ENCODE results near the gene CSNK2B. TPM values are rescaled to one million over a fixed set of nuclear protein-coding genes. Genes with fewer than 3 reads are reported as not detected.

CSNK2B gene
- polyA plus RNA-seq (2013, experiment 1 of 4), result 225 TPM
- 213 TPM for polyA plus RNA-seq (2013, experiment 2 of 4)
- 176 TPM for polyA plus RNA-seq (2013, experiment 3 of 4)
- 197 TPM for polyA plus RNA-seq (2013, experiment 4 of 4)

GRCh38 chr6:31665501-31666336 is at the start of gene CSNK2B:
TSS of gene CSNK2B (plus strand) at chr6:31666080. CDS start at chr6:31666832, 752 bp downstream.
- no peaks in the 10 kb centered on the region for H3K9me3 ChIP-seq (ENCODE audit: control insufficient read depth, low read length)
- H3K27ac ChIP-seq (ENCODE audit: insufficient read depth, low read depth, low read length, poor library complexity, severe bottlenecking), result peak within 1 kb of the TSS; percentile 94
- WGBS, 2 experiments, result 0% methylated on average over 63 of the region's 63 CpGs
- H3K36me3 ChIP-seq (ENCODE audit: control insufficient read depth, insufficient read depth, low read length), result peaks cover 32% of the 10 kb centered on the region
- H3K27me3 ChIP-seq (ENCODE audit: control insufficient read depth, insufficient read depth, low read length, poor library complexity, severe bottlenecking), result no peaks in the 10 kb centered on the region
- H3K4me3 ChIP-seq (ENCODE audit: insufficient read depth, low read depth, low read length), result peak within 1 kb of the TSS; percentile 74
- H3K4me1 ChIP-seq (ENCODE audit: control insufficient read depth, insufficient read depth, low read length), result peaks cover 16% of the 10 kb centered on the region

GRCh38 chr6:31617010-31617409 is 48.9 kb upstream of the CSNK2B start:
- no peak overlapping the region for H3K4me3 ChIP-seq (ENCODE audit: insufficient read depth, low read depth, low read length)
- no peak overlapping the region for H3K27ac ChIP-seq (ENCODE audit: insufficient read depth, low read depth, low read length, poor library complexity, severe bottlenecking)
- WGBS, 2 experiments, result 90 to 92% methylated on average over 2 of the region's 2 CpGs
- no peaks in the 10 kb centered on the region for H3K36me3 ChIP-seq (ENCODE audit: control insufficient read depth, insufficient read depth, low read length)
- H3K4me1 ChIP-seq (ENCODE audit: control insufficient read depth, insufficient read depth, low read length), result peaks cover 6% of the 10 kb centered on the region
- H3K27me3 ChIP-seq (ENCODE audit: control insufficient read depth, insufficient read depth, low read length, poor library complexity, severe bottlenecking), result no peaks in the 10 kb centered on the region
- no peaks in the 10 kb centered on the region for H3K9me3 ChIP-seq (ENCODE audit: control insufficient read depth, low read length)

GRCh38 chr6:31619805-31620585 is 45.9 kb upstream of the CSNK2B start:
- WGBS, 2 experiments, result 0 to 1% methylated on average over 50 of the region's 50 CpGs
- H3K9me3 ChIP-seq (ENCODE audit: control insufficient read depth, low read length), result no peaks in the 10 kb centered on the region
- H3K4me1 ChIP-seq (ENCODE audit: control insufficient read depth, insufficient read depth, low read length), result peaks cover 16% of the 10 kb centered on the region
- H3K4me3 ChIP-seq (ENCODE audit: insufficient read depth, low read depth, low read length), result peak overlapping the region; percentile 79
- H3K36me3 ChIP-seq (ENCODE audit: control insufficient read depth, insufficient read depth, low read length), result peaks cover 25% of the 10 kb centered on the region
- no peaks in the 10 kb centered on the region for H3K27me3 ChIP-seq (ENCODE audit: control insufficient read depth, insufficient read depth, low read length, poor library complexity, severe bottlenecking)
- H3K27ac ChIP-seq (ENCODE audit: insufficient read depth, low read depth, low read length, poor library complexity, severe bottlenecking), result peak overlapping the region; percentile 100

- 0% methylated on average over 67 of the region's 67 CpGs for WGBS, 2 experiments
- Histone ChIP-seq H3K36me3 (ENCODE audit: control insufficient read depth, insufficient read depth, low read length) (peaks cover 33% of the 10 kb centered on the region), H3K27me3 (ENCODE audit: control insufficient read depth, insufficient read depth, low read length, poor library complexity, severe bottlenecking) (no peaks in the 10 kb centered on the region), H3K4me3 (ENCODE audit: insufficient read depth, low read depth, low read length) (peak within 1 kb of the TSS; percentile 79), H3K4me1 (ENCODE audit: control insufficient read depth, insufficient read depth, low read length) (peaks cover 14% of the 10 kb centered on the region), H3K27ac (ENCODE audit: insufficient read depth, low read depth, low read length, poor library complexity, severe bottlenecking) (peak within 1 kb of the TSS; percentile 100), H3K9me3 (ENCODE audit: control insufficient read depth, low read length) (no peaks in the 10 kb centered on the region)
These were observed 45.1 kb upstream of the CSNK2B start, which contains the start of gene PRRC2A for GRCh38 chr6:31620586-31621319. TSS of gene PRRC2A (plus strand) at chr6:31620715. CDS start at chr6:31622790, 2,075 bp downstream.

- Histone ChIP-seq H3K4me3 (ENCODE audit: insufficient read depth, low read depth, low read length) (peak overlapping the region; percentile 79), H3K36me3 (ENCODE audit: control insufficient read depth, insufficient read depth, low read length) (peaks cover 39% of the 10 kb centered on the region), H3K4me1 (ENCODE audit: control insufficient read depth, insufficient read depth, low read length) (peaks cover 10% of the 10 kb centered on the region), H3K27me3 (ENCODE audit: control insufficient read depth, insufficient read depth, low read length, poor library complexity, severe bottlenecking) (no peaks in the 10 kb centered on the region), H3K9me3 (ENCODE audit: control insufficient read depth, low read length) (no peaks in the 10 kb centered on the region), H3K27ac (ENCODE audit: insufficient read depth, low read depth, low read length, poor library complexity, severe bottlenecking) (peak overlapping the region; percentile 100)
- WGBS, 2 experiments, result 6 to 7% methylated on average over 15 of the region's 15 CpGs
These were observed 44.5 kb upstream of the CSNK2B start for GRCh38 chr6:31621320-31621939.

GRCh38 chr6:31621991-31622390 is 43.9 kb upstream of the CSNK2B start:
- H3K4me3 ChIP-seq (ENCODE audit: insufficient read depth, low read depth, low read length), result peak overlapping the region; percentile 79
- no peaks in the 10 kb centered on the region for H3K9me3 ChIP-seq (ENCODE audit: control insufficient read depth, low read length)
- 39 to 44% methylated on average over 4 of the region's 4 CpGs for WGBS, 2 experiments
- H3K36me3 ChIP-seq (ENCODE audit: control insufficient read depth, insufficient read depth, low read length), result peaks cover 45% of the 10 kb centered on the region
- H3K27me3 ChIP-seq (ENCODE audit: control insufficient read depth, insufficient read depth, low read length, poor library complexity, severe bottlenecking), result no peaks in the 10 kb centered on the region
- no peak overlapping the region for H3K27ac ChIP-seq (ENCODE audit: insufficient read depth, low read depth, low read length, poor library complexity, severe bottlenecking)
- peaks cover 10% of the 10 kb centered on the region for H3K4me1 ChIP-seq (ENCODE audit: control insufficient read depth, insufficient read depth, low read length)

GRCh38 chr6:31622684-31623091 is 43.2 kb upstream of the CSNK2B start:
- H3K27me3 ChIP-seq (ENCODE audit: control insufficient read depth, insufficient read depth, low read length, poor library complexity, severe bottlenecking), result no peaks in the 10 kb centered on the region
- WGBS, 2 experiments, result 92 to 94% methylated on average over 10 of the region's 10 CpGs
- no peaks in the 10 kb centered on the region for H3K9me3 ChIP-seq (ENCODE audit: control insufficient read depth, low read length)
- no peak overlapping the region for H3K27ac ChIP-seq (ENCODE audit: insufficient read depth, low read depth, low read length, poor library complexity, severe bottlenecking)
- H3K4me1 ChIP-seq (ENCODE audit: control insufficient read depth, insufficient read depth, low read length), result peaks cover 10% of the 10 kb centered on the region
- peak overlapping the region; percentile 79 for H3K4me3 ChIP-seq (ENCODE audit: insufficient read depth, low read depth, low read length)
- peaks cover 51% of the 10 kb centered on the region for H3K36me3 ChIP-seq (ENCODE audit: control insufficient read depth, insufficient read depth, low read length)

- H3K27me3 ChIP-seq (ENCODE audit: control insufficient read depth, insufficient read depth, low read length, poor library complexity, severe bottlenecking), result no peaks in the 10 kb centered on the region
- peaks cover 65% of the 10 kb centered on the region for H3K36me3 ChIP-seq (ENCODE audit: control insufficient read depth, insufficient read depth, low read length)
- 97 to 99% methylated on average over 10 of the region's 10 CpGs for WGBS, 2 experiments
- no peak overlapping the region for H3K4me3 ChIP-seq (ENCODE audit: insufficient read depth, low read depth, low read length)
- H3K27ac ChIP-seq (ENCODE audit: insufficient read depth, low read depth, low read length, poor library complexity, severe bottlenecking), result no peak overlapping the region
- H3K9me3 ChIP-seq (ENCODE audit: control insufficient read depth, low read length), result no peaks in the 10 kb centered on the region
- peaks cover 10% of the 10 kb centered on the region for H3K4me1 ChIP-seq (ENCODE audit: control insufficient read depth, insufficient read depth, low read length)
These were observed 41.8 kb upstream of the CSNK2B start for GRCh38 chr6:31624070-31624469.

- Histone ChIP-seq H3K4me3 (ENCODE audit: insufficient read depth, low read depth, low read length) (no peak overlapping the region), H3K4me1 (ENCODE audit: control insufficient read depth, insufficient read depth, low read length) (peaks cover 10% of the 10 kb centered on the region), H3K27me3 (ENCODE audit: control insufficient read depth, insufficient read depth, low read length, poor library complexity, severe bottlenecking) (no peaks in the 10 kb centered on the region), H3K36me3 (ENCODE audit: control insufficient read depth, insufficient read depth, low read length) (peaks cover 93% of the 10 kb centered on the region), H3K27ac (ENCODE audit: insufficient read depth, low read depth, low read length, poor library complexity, severe bottlenecking) (no peak overlapping the region), H3K9me3 (ENCODE audit: control insufficient read depth, low read length) (no peaks in the 10 kb centered on the region)
- WGBS, 2 experiments, result 95 to 97% methylated on average over 9 to 10 of the region's 10 CpGs
These were observed 38.9 kb upstream of the CSNK2B start for GRCh38 chr6:31626952-31627351.

Measured in ectodermal cell (in vitro differentiated cells).